Upper lobe of right lung (tissue), 1 donor: ENCODE results near the gene MAGI2. TPM values are rescaled to one million over a fixed set of nuclear protein-coding genes. Genes with fewer than 3 reads are reported as not detected.
"Not testable (repeated sequence)": the region's sequence is repeated elsewhere in the genome, so short reads cannot be mapped to it uniquely, and the experiment has no call there.

Source experiments
- ATAC-seq: fragments of 200-7000 bp; cut with Tn5 transposase; one replicate; pipeline ENCODE4 v1.9.1; 2020; ENCODE audit warnings: mild to moderate bottlenecking, moderate library complexity
- DNase-seq: peaks from one replicate; pipeline ENCODE4 v3.0.0-alpha.2; 2020
- H3K27ac ChIP-seq: fragments of 200-600 bp; one replicate; pipeline ENCODE4 v1.8.0; 2022
- H3K27me3 ChIP-seq: fragments of 200-600 bp; one replicate; pipeline ENCODE4 v1.8.0; 2022; ENCODE audit warnings: mild to moderate bottlenecking
- H3K36me3 ChIP-seq: fragments of 200-600 bp; one replicate; pipeline ENCODE4 v1.8.0; 2022
- H3K4me1 ChIP-seq: fragments of 200-600 bp; one replicate; pipeline ENCODE4 v1.8.0; 2022
- H3K4me3 ChIP-seq: fragments of 200-600 bp; one replicate; pipeline ENCODE4 v1.8.0; 2022; ENCODE audit warnings: mild to moderate bottlenecking
- H3K9me3 ChIP-seq: fragments of 200-600 bp; one replicate; pipeline ENCODE4 v1.8.0; 2022
- CTCF ChIP-seq: fragments of 200-600 bp; IDR thresholded peaks from one replicate; pipeline ENCODE4 v1.8.0; 2022; ENCODE audit warnings: antibody characterized with exemption
- intact Hi-C: fragments of 100-400 bp; cut with DNase I; formaldehyde crosslinking; loops from one replicate; pipeline ENCODE4 v1.11.0; 2022
- total RNA-seq: library from RNA; stranded (reverse); fragmentation: NEBNext Ultra II Directional; extraction: Animal tissue kit (Norgen Biotek cat#: 25700); gene quantifications from one replicate; pipeline ENCODE4 v1.2.1, GENCODE V29; 2021
- donor health status: DM: no; HTN: yes; CAD: no; lungs with severe emphysema.

The MAGI2 gene
- total RNA-seq, 1 donor from 2014 or later = 12.8 TPM

GRCh38 chr7:78326189-78326588 is 1127.3 kb downstream of the MAGI2 start:
- H3K9me3 ChIP-seq = no peaks in the 10 kb centered on the region
- no peak for DNase-seq
- TF ChIP-seq CTCF = no peak
- no peak overlapping the region for H3K4me3 ChIP-seq
- ATAC-seq = no peak
- intact Hi-C loops = no loop called here
- H3K4me1 ChIP-seq = no peaks in the 10 kb centered on the region
- H3K27me3 ChIP-seq = no peaks in the 10 kb centered on the region
- H3K27ac ChIP-seq = no peak overlapping the region
- H3K36me3 ChIP-seq = no peaks in the 10 kb centered on the region

- ATAC-seq = no peak
- DNase-seq = no peak
- Histone ChIP-seq H3K9me3 (no peaks in the 10 kb centered on the region), H3K27ac (no peak overlapping the region), H3K36me3 (no peaks in the 10 kb centered on the region), H3K4me1 (no peaks in the 10 kb centered on the region), H3K4me3 (no peak overlapping the region), H3K27me3 (no peaks in the 10 kb centered on the region)
- no peak for TF ChIP-seq CTCF
- intact Hi-C loops = no loop called here
Measured at GRCh38 chr7:78323118-78323517, 1130.3 kb downstream of the MAGI2 start.

DNA sequence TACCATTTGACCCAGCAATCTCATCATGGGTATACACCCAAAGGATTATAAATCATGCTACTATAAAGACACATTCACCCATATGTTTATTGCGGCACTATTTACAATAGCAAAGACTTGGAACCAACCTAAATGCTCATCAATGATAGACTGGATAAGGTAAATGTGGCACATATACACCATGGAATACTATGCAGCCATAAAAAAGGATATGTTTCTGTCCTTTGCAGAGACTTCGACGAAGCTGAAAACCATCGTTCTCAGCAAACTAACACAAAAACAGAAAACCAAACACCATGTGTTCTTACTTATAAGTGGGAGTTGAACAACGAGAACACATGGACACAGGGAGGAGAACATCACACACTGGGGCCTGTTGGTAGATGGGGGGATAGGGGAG is 1131.2 kb downstream of the MAGI2 start:
- DNase-seq, H3K9me3 ChIP-seq, intact Hi-C loops: not testable (repeated sequence)

DNA sequence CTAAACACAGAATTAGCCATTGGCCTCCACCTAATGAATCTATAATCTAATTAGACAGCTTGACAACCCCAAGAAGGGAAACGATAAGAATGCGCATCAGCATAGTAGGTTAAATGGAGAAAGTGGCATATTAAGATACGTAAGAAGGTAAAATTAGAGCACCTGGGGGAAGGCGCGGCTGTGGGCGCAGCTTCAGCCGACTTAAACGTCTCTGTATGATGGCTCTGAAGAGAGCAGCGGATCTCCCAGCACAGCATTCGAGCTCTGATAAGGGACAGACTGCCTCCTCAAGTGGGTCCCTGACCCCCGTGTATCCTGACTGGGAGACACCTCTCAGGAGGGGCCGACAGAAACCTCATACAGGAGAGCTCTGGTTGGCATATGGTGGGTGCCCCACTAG is 1136.1 kb downstream of the MAGI2 start:
- no peak overlapping the region for H3K27ac ChIP-seq
- no peaks in the 10 kb centered on the region for H3K9me3 ChIP-seq
- no peaks in the 10 kb centered on the region for H3K36me3 ChIP-seq
- H3K4me1 ChIP-seq = no peaks in the 10 kb centered on the region
- intact Hi-C loops = no loop called here
- ATAC-seq = no peak
- TF ChIP-seq CTCF = no peak
- no peak for DNase-seq
- no peak overlapping the region for H3K4me3 ChIP-seq
- H3K27me3 ChIP-seq = no peaks in the 10 kb centered on the region

More for the DNA sequence above, 1131.2 kb downstream of the MAGI2 start:
- not testable (repeated sequence) for H3K36me3 ChIP-seq, H3K4me1 ChIP-seq, H3K27me3 ChIP-seq, ATAC-seq, H3K4me3 ChIP-seq, H3K27ac ChIP-seq

GRCh38 chr7:78316110-78316509 is 1137.4 kb downstream of the MAGI2 start:
- H3K4me1 ChIP-seq = no peaks in the 10 kb centered on the region
- H3K36me3 ChIP-seq = no peaks in the 10 kb centered on the region
- ATAC-seq (no peak), DNase-seq (no peak)
- H3K4me3 ChIP-seq = no peak overlapping the region
- H3K27me3 ChIP-seq = no peaks in the 10 kb centered on the region
- intact Hi-C loops = no loop called here
- no peak for TF ChIP-seq CTCF
- H3K27ac ChIP-seq = no peak overlapping the region
- H3K9me3 ChIP-seq = no peaks in the 10 kb centered on the region

- DNase-seq (no peak), ATAC-seq (no peak)
- TF ChIP-seq CTCF = no peak
- Histone ChIP-seq H3K36me3 (no peaks in the 10 kb centered on the region), H3K9me3 (no peaks in the 10 kb centered on the region), H3K4me1 (no peaks in the 10 kb centered on the region), H3K27me3 (no peaks in the 10 kb centered on the region), H3K4me3 (no peak overlapping the region), H3K27ac (no peak overlapping the region)
- intact Hi-C loops = no loop called here
Measured at GRCh38 chr7:78315119-78315518, 1138.3 kb downstream of the MAGI2 start.
